ENCODE measurements around the gene DDB1. TPM values are rescaled to one million over a fixed set of nuclear protein-coding genes. Genes with fewer than 3 reads are reported as not detected.

Gene DDB1
- polyA plus RNA-seq, 1 of the 3 experiments (the other 2 are of a cell fraction), result 170 TPM

GRCh38 chr11:61264371-61264770 is 68.5 kb downstream of the DDB1 start (continued):
- TF ChIP-seq, protein P1, sequence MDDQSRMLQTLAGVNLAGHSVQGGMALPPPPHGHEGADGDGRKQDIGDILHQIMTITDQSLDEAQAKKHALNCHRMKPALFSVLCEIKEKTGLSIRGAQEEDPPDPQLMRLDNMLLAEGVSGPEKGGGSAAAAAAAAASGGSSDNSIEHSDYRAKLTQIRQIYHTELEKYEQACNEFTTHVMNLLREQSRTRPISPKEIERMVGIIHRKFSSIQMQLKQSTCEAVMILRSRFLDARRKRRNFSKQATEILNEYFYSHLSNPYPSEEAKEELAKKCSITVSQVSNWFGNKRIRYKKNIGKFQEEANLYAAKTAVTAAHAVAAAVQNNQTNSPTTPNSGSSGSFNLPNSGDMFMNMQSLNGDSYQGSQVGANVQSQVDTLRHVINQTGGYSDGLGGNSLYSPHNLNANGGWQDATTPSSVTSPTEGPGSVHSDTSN (IDR thresholded peaks at IDR 0.05), result no peak
- TF ChIP-seq SIN3A (IDR thresholded peaks at IDR 0.05; ENCODE audit: borderline replicate concordance, low read depth, low read length) (no peak), TEAD4 (IDR thresholded peaks at IDR 0.05; ENCODE audit: borderline replicate concordance, insufficient read depth) (no peak)

- no peaks in the 10 kb centered on the region for H3K36me3 ChIP-seq (replicated peaks in 1 of 2; ENCODE audit: control insufficient read depth in 1 of 2, insufficient read depth in 2 of 2, low read length in 1 of 2)
- no peaks in the 10 kb centered on the region for H3K9me3 ChIP-seq
- H3K9ac ChIP-seq, result no peak overlapping the region
- no peaks in the 10 kb centered on the region for H3K79me2 ChIP-seq (ENCODE audit: insufficient read depth)
- 82% methylated on average over 6 of the region's 6 CpGs for WGBS (ENCODE audit: low lambda C conversion rate)
- H4K20me1 ChIP-seq (ENCODE audit: insufficient read depth), result no peaks in the 10 kb centered on the region
- H3K4me2 ChIP-seq, result no peak overlapping the region
- no peak overlapping the region for H2AFZ ChIP-seq (ENCODE audit: low read depth)
- H3K27ac ChIP-seq (ENCODE audit: low read depth in 2 of 2, low read length in 1 of 2), result no peak overlapping the region
- no peak overlapping the region for H3K4me3 ChIP-seq (ENCODE audit: low read depth in 2 of 2, low read length in 1 of 2)
- no peaks in the 10 kb centered on the region for H3F3A ChIP-seq (replicated peaks; ENCODE audit: insufficient read depth)
- no peak for DNase-seq
- no peaks in the 10 kb centered on the region for H3K9me2 ChIP-seq
- H3K4me1 ChIP-seq (ENCODE audit: control insufficient read depth in 1 of 2, insufficient read depth in 2 of 2, low read depth in 1 of 2, low read length in 1 of 2), result no peaks in the 10 kb centered on the region
- CTCF ChIA-PET, result no interaction called here
- POLR2A ChIA-PET, result no interaction called here
- TF ChIP-seq, protein P2, sequence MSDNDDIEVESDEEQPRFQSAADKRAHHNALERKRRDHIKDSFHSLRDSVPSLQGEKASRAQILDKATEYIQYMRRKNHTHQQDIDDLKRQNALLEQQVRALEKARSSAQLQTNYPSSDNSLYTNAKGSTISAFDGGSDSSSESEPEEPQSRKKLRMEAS (IDR thresholded peaks at IDR 0.05; ENCODE audit: low read depth), result no peak
- TF ChIP-seq, protein P3, sequence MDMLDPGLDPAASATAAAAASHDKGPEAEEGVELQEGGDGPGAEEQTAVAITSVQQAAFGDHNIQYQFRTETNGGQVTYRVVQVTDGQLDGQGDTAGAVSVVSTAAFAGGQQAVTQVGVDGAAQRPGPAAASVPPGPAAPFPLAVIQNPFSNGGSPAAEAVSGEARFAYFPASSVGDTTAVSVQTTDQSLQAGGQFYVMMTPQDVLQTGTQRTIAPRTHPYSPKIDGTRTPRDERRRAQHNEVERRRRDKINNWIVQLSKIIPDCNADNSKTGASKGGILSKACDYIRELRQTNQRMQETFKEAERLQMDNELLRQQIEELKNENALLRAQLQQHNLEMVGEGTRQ (IDR thresholded peaks at IDR 0.05; ENCODE audit: borderline replicate concordance, low read depth, low read length), result no peak
- TF ChIP-seq RCOR1 (IDR thresholded peaks at IDR 0.05; ENCODE audit: low read length), result no peak
- no peak for TF ChIP-seq SMC3 (IDR thresholded peaks at IDR 0.05; ENCODE audit: low read depth, low read length)
- TF ChIP-seq EZH2phosphoT487 (IDR thresholded peaks at IDR 0.05; ENCODE audit: borderline replicate concordance, low read depth), result no peak
- TF ChIP-seq YY1 (IDR thresholded peaks at IDR 0.05; ENCODE audit: low read depth), result no peak
- no peak for TF ChIP-seq FOXM1 (IDR thresholded peaks at IDR 0.05; ENCODE audit: low read depth)
- TF ChIP-seq IRF3 (IDR thresholded peaks at IDR 0.05; ENCODE audit: low read depth, low read length), result no peak
- TF ChIP-seq GATA2 (CRISPR knock-in tag; IDR thresholded peaks at IDR 0.05), result no peak
- TF ChIP-seq TAF1 (IDR thresholded peaks at IDR 0.05; ENCODE audit: borderline replicate concordance, low read depth, low read length), result no peak
- no peaks in the 10 kb centered on the region for H3K27me3 ChIP-seq (ENCODE audit: insufficient read depth)
Measured at GRCh38 chr11:61259363-61259762, 73.5 kb downstream of the DDB1 start.

Data from SK-N-SH (cell line).